Glutamatergic neuron (in vitro differentiated cells): ENCODE measurements around the gene CRACR2A. TPM values are rescaled to one million over a fixed set of nuclear protein-coding genes. Genes with fewer than 3 reads are reported as not detected.

ENCODE experiments used
- DNase-seq: peaks from one replicate; pipeline ENCODE4 v3.0.0; 2022
- H3K27ac Mint-ChIP-seq: one replicate; pipeline ENCODE4 v1.8.0; 2020; ENCODE audit warnings: mild to moderate bottlenecking, mixed read lengths, inconsistent platforms; ENCODE audit not compliant: unreplicated experiment
- H3K27me3 Mint-ChIP-seq: one replicate; pipeline ENCODE4 v1.8.0; 2020; ENCODE audit warnings: mild to moderate bottlenecking, moderate library complexity, mixed read lengths, inconsistent platforms; ENCODE audit not compliant: unreplicated experiment
- H3K36me3 Mint-ChIP-seq: one replicate; pipeline ENCODE4 v1.8.0; 2020; ENCODE audit warnings: mild to moderate bottlenecking, mixed read lengths, inconsistent platforms; ENCODE audit not compliant: unreplicated experiment
- H3K4me1 Mint-ChIP-seq: one replicate; pipeline ENCODE4 v1.8.0; 2020; ENCODE audit warnings: mild to moderate bottlenecking, low read depth, mixed read lengths, inconsistent platforms; ENCODE audit not compliant: unreplicated experiment
- H3K4me3 Mint-ChIP-seq: one replicate; pipeline ENCODE4 v1.8.0; 2020; ENCODE audit warnings: mild to moderate bottlenecking, mixed read lengths, inconsistent platforms; ENCODE audit not compliant: unreplicated experiment
- H3K9me3 Mint-ChIP-seq: one replicate; pipeline ENCODE4 v1.8.0; 2020; ENCODE audit warnings: mild to moderate bottlenecking, moderate library complexity, mixed read lengths, inconsistent platforms; ENCODE audit not compliant: unreplicated experiment
- total RNA-seq: library from RNA; stranded (reverse); fragmentation: NEBNext Ultra II Directional; extraction: Animal tissue kit (Norgen Biotek cat#: 25700); gene quantifications from one replicate; pipeline ENCODE4 v1.2.1, GENCODE V29; 2021; ENCODE audit not compliant: unreplicated experiment
- TF ChIP-seq, protein P1 (sequence below): fragments of 200-600 bp; sonication (generic); IDR thresholded peaks from one replicate; pipeline ENCODE4 v1.5.0; 2021; ENCODE audit not compliant: partially characterized antibody, unreplicated experiment

Gene CRACR2A
- total RNA-seq, 1 donor from 2014 or later = 4.5 TPM

DNA sequence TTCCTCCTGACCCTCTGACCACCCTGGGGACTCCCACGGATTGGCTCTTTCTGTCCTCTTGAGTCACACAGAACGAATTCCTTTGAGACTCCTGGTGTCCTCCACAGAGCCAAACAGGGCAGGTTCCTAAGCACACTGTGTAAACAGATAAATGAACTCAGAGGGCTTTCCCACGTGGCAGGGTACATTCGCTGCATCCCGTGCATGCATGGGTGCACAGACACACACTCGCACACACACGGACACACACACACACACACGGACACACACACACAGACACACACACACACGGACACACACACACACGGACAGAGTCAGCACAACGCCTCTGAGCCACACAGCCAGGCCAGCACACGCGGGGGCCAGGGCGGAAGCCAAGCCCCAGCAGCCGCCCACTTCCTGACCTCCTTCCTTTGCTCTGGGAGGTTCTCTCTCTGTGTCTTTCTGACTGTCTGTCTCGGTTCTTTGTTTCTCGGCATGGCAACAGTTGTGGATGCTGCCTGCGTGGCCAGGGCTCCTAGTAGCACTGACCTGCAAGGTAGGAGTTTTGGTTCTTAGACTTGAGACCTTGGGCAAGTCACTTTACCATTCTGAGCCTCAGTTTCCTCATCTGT lies 706 bp downstream of the CRACR2A start:
- TF ChIP-seq, protein P1, sequence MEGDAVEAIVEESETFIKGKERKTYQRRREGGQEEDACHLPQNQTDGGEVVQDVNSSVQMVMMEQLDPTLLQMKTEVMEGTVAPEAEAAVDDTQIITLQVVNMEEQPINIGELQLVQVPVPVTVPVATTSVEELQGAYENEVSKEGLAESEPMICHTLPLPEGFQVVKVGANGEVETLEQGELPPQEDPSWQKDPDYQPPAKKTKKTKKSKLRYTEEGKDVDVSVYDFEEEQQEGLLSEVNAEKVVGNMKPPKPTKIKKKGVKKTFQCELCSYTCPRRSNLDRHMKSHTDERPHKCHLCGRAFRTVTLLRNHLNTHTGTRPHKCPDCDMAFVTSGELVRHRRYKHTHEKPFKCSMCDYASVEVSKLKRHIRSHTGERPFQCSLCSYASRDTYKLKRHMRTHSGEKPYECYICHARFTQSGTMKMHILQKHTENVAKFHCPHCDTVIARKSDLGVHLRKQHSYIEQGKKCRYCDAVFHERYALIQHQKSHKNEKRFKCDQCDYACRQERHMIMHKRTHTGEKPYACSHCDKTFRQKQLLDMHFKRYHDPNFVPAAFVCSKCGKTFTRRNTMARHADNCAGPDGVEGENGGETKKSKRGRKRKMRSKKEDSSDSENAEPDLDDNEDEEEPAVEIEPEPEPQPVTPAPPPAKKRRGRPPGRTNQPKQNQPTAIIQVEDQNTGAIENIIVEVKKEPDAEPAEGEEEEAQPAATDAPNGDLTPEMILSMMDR = no peak
- H3K27ac Mint-ChIP-seq = peak overlapping the region; percentile 87
- DNase-seq = no peak
- peaks cover 9% of the 10 kb centered on the region for H3K9me3 Mint-ChIP-seq
- H3K4me1 Mint-ChIP-seq = peaks cover 16% of the 10 kb centered on the region
- peak overlapping the region; percentile 80 for H3K4me3 Mint-ChIP-seq
- H3K36me3 Mint-ChIP-seq = peaks cover 9% of the 10 kb centered on the region
- H3K27me3 Mint-ChIP-seq = peaks cover 5% of the 10 kb centered on the region

GRCh38 chr12:3751151-3752095 lies 1.5 kb downstream of the CRACR2A start:
- DNase-seq = no peak
- H3K27me3 Mint-ChIP-seq = peaks cover 7% of the 10 kb centered on the region
- H3K27ac Mint-ChIP-seq = no peak overlapping the region
- peaks cover 12% of the 10 kb centered on the region for H3K9me3 Mint-ChIP-seq
- H3K36me3 Mint-ChIP-seq = peaks cover 7% of the 10 kb centered on the region
- TF ChIP-seq, protein P1 = no peak
- H3K4me3 Mint-ChIP-seq = peak overlapping the region; percentile 80
- H3K4me1 Mint-ChIP-seq = peaks cover 16% of the 10 kb centered on the region

GRCh38 chr12:3750616-3751015 lies 2.3 kb downstream of the CRACR2A start:
- no peak overlapping the region for H3K27ac Mint-ChIP-seq
- peaks cover 12% of the 10 kb centered on the region for H3K9me3 Mint-ChIP-seq
- TF ChIP-seq, protein P1 = no peak
- peaks cover 16% of the 10 kb centered on the region for H3K4me1 Mint-ChIP-seq
- peaks cover 7% of the 10 kb centered on the region for H3K27me3 Mint-ChIP-seq
- no peak for DNase-seq
- H3K4me3 Mint-ChIP-seq = no peak overlapping the region
- peaks cover 4% of the 10 kb centered on the region for H3K36me3 Mint-ChIP-seq

DNA sequence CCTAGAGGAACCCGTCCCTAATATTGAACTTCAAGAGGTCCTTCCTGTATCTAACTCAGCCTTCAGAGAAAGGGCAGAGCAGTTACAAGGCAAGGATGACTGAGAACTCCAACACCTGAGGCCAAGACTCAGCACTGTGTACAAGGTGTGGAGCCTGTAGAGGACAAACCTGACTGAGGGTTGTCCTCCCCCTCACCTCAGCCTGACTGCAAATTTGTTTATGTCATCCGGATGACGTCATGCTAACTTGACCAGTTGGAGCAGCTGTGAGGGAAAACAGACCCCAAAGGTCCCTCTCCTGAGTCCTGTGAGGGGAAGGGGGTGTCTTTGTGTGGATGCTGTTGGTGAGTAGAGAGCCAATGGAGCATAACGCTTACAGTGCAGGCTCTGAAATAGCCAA lies 4.3 kb downstream of the CRACR2A start:
- DNase-seq = no peak
- H3K4me1 Mint-ChIP-seq = peaks cover 11% of the 10 kb centered on the region

More for the DNA sequence above, 4.3 kb downstream of the CRACR2A start:
- Mint-ChIP-seq H3K36me3 (peaks cover 4% of the 10 kb centered on the region), H3K4me3 (no peak overlapping the region), H3K9me3 (peaks cover 14% of the 10 kb centered on the region), H3K27me3 (peaks cover 7% of the 10 kb centered on the region), H3K27ac (no peak overlapping the region)
- TF ChIP-seq, protein P1 = no peak
